Measurements from ENCODE around the gene ZNF343. TPM values are rescaled to one million over a fixed set of nuclear protein-coding genes. Genes with fewer than 3 reads are reported as not detected.

The ZNF343 gene
- total and polyA plus RNA-seq, 2 experiments from 2014 or later, result 2.4 to 6.4 TPM

GRCh38 chr20:2537101-2537500 is 28.4 kb upstream of the ZNF343 start:
- no peak overlapping the region for H3K4me3 Mint-ChIP-seq
- Histone ChIP-seq H2AFZ (no peak overlapping the region), H3K36me3 (ENCODE audit: insufficient read depth) (no peaks in the 10 kb centered on the region), H3F3A (replicated peaks; ENCODE audit: low read depth) (no peaks in the 10 kb centered on the region), H3K79me2 (replicated peaks; ENCODE audit: insufficient read depth) (no peaks in the 10 kb centered on the region), H3K4me1 (ENCODE audit: insufficient read depth) (peaks cover 9% of the 10 kb centered on the region), H3K4me3 (no peak overlapping the region), H3K27ac (ENCODE audit: low read depth) (no peak overlapping the region), H3K4me2 (no peak overlapping the region), H3K9me2 (ENCODE audit: insufficient read depth) (no peaks in the 10 kb centered on the region), H3K27me3 (ENCODE audit: insufficient read depth) (no peaks in the 10 kb centered on the region), H4K20me1 (replicated peaks; ENCODE audit: insufficient read depth) (no peaks in the 10 kb centered on the region)
- no peaks in the 10 kb centered on the region; the same call in 2 of the 3 replicates for H3K9me3 Mint-ChIP-seq
- no peak for DNase-seq (ENCODE audit: low spot score)
- no peaks in the 10 kb centered on the region for H3K36me3 Mint-ChIP-seq (ENCODE audit: low read depth)
- H3K27ac Mint-ChIP-seq, result no peak overlapping the region
- H3K4me1 Mint-ChIP-seq, result peaks cover 14% of the 10 kb centered on the region
- ATAC-seq, result no peak
- TF ChIP-seq REST (IDR thresholded peaks at IDR 0.05; ENCODE audit: unreplicated experiment) (no peak), NANOG (IDR thresholded peaks at IDR 0.05; ENCODE audit: borderline replicate concordance) (no peak), EZH2 (IDR thresholded peaks at IDR 0.05; ENCODE audit: low read depth, unreplicated experiment) (no peak), ETS1 (IDR thresholded peaks at IDR 0.05) (no peak), CREB1 (CRISPR knock-in tag; IDR thresholded peaks at IDR 0.05; ENCODE audit: low read depth) (no peak), ZNF462 (CRISPR knock-in tag; IDR thresholded peaks at IDR 0.05) (no peak), JUNB (IDR thresholded peaks at IDR 0.05; ENCODE audit: unreplicated experiment) (no peak), STAT1 (IDR thresholded peaks at IDR 0.05; ENCODE audit: unreplicated experiment) (no peak), CTCF (conservative IDR thresholded peaks at IDR 0.05; ENCODE audit: low read depth in 2 of 2) (no peak), ZNF331 (CRISPR knock-in tag; IDR thresholded peaks at IDR 0.05; ENCODE audit: low read depth) (no peak)
- peaks cover 21% of the 10 kb centered on the region for H3K27me3 Mint-ChIP-seq (ENCODE audit: insufficient read depth, low read depth, poor library complexity)
